Measurements from ENCODE around the gene MYH14. TPM values are rescaled to one million over a fixed set of nuclear protein-coding genes. Genes with fewer than 3 reads are reported as not detected.
A peak's percentile ranks its signal among the peaks of the same experiment; 100 is the strongest.

The MYH14 gene
- total RNA-seq, 1 experiment from 2014 or later: not detected

DNA sequence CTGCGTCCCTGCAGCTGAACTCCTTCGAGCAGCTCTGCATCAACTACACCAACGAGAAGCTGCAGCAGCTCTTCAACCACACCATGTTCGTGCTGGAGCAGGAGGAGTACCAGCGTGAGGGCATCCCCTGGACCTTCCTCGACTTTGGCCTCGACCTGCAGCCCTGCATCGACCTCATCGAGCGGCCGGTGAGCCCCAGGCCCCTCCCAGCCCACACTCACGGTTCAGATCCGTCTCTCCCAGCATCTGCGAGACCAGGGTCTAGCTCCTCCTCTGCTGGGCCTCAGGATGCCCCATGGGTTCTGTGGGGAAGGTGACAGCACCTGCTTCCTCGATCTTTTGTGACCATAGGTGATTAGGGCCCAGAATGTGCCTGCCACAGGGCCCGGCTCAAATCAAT is 46.2 kb downstream of the MYH14 start:
- H3K9me3 Mint-ChIP-seq (ENCODE audit: unreplicated experiment): peaks cover 27% of the 10 kb centered on the region
- no TSS peak for BruUV-seq (replicated peaks)
- intact Hi-C loops (cut with micrococcal nuclease): no loop called here
- DNase-seq (ENCODE audit: unreplicated experiment): no peak
- ChIA-PET POLR2A (no interaction called here), CTCF (no interaction called here)
- peaks cover 5% of the 10 kb centered on the region for H3K36me3 Mint-ChIP-seq (ENCODE audit: insufficient read depth, unreplicated experiment)
- no peak overlapping the region for H3K27ac Mint-ChIP-seq (ENCODE audit: low read depth, unreplicated experiment)
- TF ChIP-seq, protein P1, sequence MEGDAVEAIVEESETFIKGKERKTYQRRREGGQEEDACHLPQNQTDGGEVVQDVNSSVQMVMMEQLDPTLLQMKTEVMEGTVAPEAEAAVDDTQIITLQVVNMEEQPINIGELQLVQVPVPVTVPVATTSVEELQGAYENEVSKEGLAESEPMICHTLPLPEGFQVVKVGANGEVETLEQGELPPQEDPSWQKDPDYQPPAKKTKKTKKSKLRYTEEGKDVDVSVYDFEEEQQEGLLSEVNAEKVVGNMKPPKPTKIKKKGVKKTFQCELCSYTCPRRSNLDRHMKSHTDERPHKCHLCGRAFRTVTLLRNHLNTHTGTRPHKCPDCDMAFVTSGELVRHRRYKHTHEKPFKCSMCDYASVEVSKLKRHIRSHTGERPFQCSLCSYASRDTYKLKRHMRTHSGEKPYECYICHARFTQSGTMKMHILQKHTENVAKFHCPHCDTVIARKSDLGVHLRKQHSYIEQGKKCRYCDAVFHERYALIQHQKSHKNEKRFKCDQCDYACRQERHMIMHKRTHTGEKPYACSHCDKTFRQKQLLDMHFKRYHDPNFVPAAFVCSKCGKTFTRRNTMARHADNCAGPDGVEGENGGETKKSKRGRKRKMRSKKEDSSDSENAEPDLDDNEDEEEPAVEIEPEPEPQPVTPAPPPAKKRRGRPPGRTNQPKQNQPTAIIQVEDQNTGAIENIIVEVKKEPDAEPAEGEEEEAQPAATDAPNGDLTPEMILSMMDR (IDR thresholded peaks at IDR 0.05; ENCODE audit: unreplicated experiment): no peak
- H3K4me3 Mint-ChIP-seq (ENCODE audit: unreplicated experiment): no peak overlapping the region
- H3K4me1 Mint-ChIP-seq (ENCODE audit: insufficient read depth, unreplicated experiment): no peaks in the 10 kb centered on the region
- H3K27me3 Mint-ChIP-seq (ENCODE audit: insufficient read depth, unreplicated experiment): no peaks in the 10 kb centered on the region

DNA sequence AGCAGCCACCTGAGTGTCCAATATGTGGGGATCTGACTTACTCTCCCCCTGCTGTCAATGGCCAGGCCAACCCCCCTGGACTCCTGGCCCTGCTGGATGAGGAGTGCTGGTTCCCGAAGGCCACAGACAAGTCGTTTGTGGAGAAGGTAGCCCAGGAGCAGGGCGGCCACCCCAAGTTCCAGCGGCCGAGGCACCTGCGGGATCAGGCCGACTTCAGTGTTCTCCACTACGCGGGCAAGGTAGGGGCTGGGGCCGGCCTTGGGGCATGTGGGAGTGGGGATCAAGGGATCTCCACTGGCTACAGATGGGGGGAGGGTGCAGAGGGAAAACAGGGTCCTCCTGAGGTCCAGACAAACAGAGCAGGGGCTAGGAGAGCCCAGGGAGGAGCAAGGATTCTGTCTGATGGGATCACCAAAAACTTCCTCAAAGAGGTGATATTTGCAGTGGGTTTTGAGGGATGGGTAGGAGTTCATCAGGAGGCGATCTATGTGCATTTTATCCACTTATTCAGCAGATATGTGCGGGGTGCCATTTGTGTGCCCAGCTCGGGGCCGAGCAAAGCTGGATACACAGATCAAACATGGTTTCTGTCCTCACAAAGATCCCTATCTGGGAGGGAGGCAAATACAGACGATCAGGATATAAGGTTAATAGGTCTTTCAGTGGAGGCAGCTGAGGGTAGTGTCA is 47.2 kb downstream of the MYH14 start:
- TF ChIP-seq, protein P1 (IDR thresholded peaks at IDR 0.05; ENCODE audit: unreplicated experiment): no peak
- no peak overlapping the region for H3K27ac Mint-ChIP-seq (ENCODE audit: low read depth, unreplicated experiment)
- H3K4me3 Mint-ChIP-seq (ENCODE audit: unreplicated experiment): no peak overlapping the region
- H3K9me3 Mint-ChIP-seq (ENCODE audit: unreplicated experiment): peaks cover 37% of the 10 kb centered on the region
- POLR2A ChIA-PET: no interaction called here
- intact Hi-C loops (cut with micrococcal nuclease): no loop called here
- no peak for DNase-seq (ENCODE audit: unreplicated experiment)
- BruUV-seq (replicated peaks): no TSS peak
- CTCF ChIA-PET: interaction anchor here (0.6 kb wide), 1 partner anchor 30 kb away, joined by 3 read pairs; no protein-coding TSS in a partner anchor
- H3K4me1 Mint-ChIP-seq (ENCODE audit: insufficient read depth, unreplicated experiment): no peaks in the 10 kb centered on the region
- peaks cover 5% of the 10 kb centered on the region for H3K36me3 Mint-ChIP-seq (ENCODE audit: insufficient read depth, unreplicated experiment)
- no peaks in the 10 kb centered on the region for H3K27me3 Mint-ChIP-seq (ENCODE audit: insufficient read depth, unreplicated experiment)

DNA sequence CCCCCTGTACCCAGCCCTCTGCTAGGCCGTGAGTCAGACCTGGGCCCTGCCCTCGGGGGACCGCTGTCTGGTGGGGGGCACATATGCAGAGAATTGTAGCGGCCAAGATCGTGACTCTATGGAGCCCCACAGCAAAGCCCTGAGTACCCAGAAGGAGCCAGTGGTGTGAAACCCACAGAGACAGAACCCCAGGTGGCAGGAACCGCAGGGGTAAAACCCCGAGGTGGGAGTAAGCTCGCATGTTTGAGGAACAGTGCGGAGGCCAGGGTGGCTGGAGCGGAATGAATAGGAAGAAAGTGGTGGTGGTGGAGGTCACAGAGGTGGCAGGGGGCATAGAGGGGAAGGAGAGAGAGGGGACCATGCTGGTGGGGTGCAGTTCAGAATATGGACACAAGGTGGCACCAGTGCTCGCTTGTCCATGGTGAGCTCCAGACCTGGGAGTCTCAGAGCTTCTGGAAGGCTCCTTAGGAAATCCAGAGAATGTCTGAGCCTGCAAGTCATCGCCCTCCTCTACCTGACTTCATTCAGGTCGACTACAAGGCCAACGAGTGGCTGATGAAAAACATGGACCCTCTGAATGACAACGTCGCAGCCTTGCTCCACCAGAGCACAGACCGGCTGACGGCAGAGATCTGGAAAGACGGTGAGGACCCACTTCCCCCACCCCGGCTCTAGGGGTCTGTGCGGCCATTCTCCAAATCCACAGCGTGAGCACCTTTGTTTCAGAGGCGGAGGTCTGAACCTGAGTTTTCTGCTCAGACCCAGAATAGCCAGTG is 48.9 kb downstream of the MYH14 start:
- peaks cover 31% of the 10 kb centered on the region for H3K9me3 Mint-ChIP-seq (ENCODE audit: unreplicated experiment)
- intact Hi-C loops (cut with micrococcal nuclease): no loop called here
- no peak overlapping the region for H3K4me3 Mint-ChIP-seq (ENCODE audit: unreplicated experiment)
- H3K4me1 Mint-ChIP-seq (ENCODE audit: insufficient read depth, unreplicated experiment): no peaks in the 10 kb centered on the region
- TF ChIP-seq, protein P1 (IDR thresholded peaks at IDR 0.05; ENCODE audit: unreplicated experiment): peak; percentile 31
- peaks cover 5% of the 10 kb centered on the region for H3K36me3 Mint-ChIP-seq (ENCODE audit: insufficient read depth, unreplicated experiment)
- no peaks in the 10 kb centered on the region for H3K27me3 Mint-ChIP-seq (ENCODE audit: insufficient read depth, unreplicated experiment)
- DNase-seq (ENCODE audit: unreplicated experiment): no peak
- no peak overlapping the region for H3K27ac Mint-ChIP-seq (ENCODE audit: low read depth, unreplicated experiment)
- POLR2A ChIA-PET: no interaction called here
- BruUV-seq (replicated peaks): no TSS peak
- CTCF ChIA-PET: interaction anchor here (0.6 to 1.2 kb wide), 6 partner anchors 11 to 285 kb away, joined by 3 to 5 read pairs (median 4); no protein-coding TSS in a partner anchor

GRCh38 chr19:50252887-50253268 is 49.5 kb downstream of the MYH14 start:
- H3K9me3 Mint-ChIP-seq (ENCODE audit: unreplicated experiment): peaks cover 27% of the 10 kb centered on the region
- H3K36me3 Mint-ChIP-seq (ENCODE audit: insufficient read depth, unreplicated experiment): peaks cover 4% of the 10 kb centered on the region
- DNase-seq (ENCODE audit: unreplicated experiment): no peak
- POLR2A ChIA-PET: no interaction called here
- intact Hi-C loops (cut with micrococcal nuclease): no loop called here
- CTCF ChIA-PET: interaction anchor here (0.6 to 1.2 kb wide), 5 partner anchors 10 to 212 kb away, joined by 3 to 5 read pairs (median 4); no protein-coding TSS in a partner anchor
- H3K4me3 Mint-ChIP-seq (ENCODE audit: unreplicated experiment): no peak overlapping the region
- TF ChIP-seq, protein P1 (IDR thresholded peaks at IDR 0.05; ENCODE audit: unreplicated experiment): no peak
- H3K27me3 Mint-ChIP-seq (ENCODE audit: insufficient read depth, unreplicated experiment): no peaks in the 10 kb centered on the region
- no peak overlapping the region for H3K27ac Mint-ChIP-seq (ENCODE audit: low read depth, unreplicated experiment)
- BruUV-seq (replicated peaks): no TSS peak
- no peaks in the 10 kb centered on the region for H3K4me1 Mint-ChIP-seq (ENCODE audit: insufficient read depth, unreplicated experiment)
